Measurements from ENCODE around the gene PRR16. TPM values are rescaled to one million over a fixed set of nuclear protein-coding genes. Genes with fewer than 3 reads are reported as not detected.
"Not testable (repeated sequence)": the region's sequence is repeated elsewhere in the genome, so short reads cannot be mapped to it uniquely, and the experiment has no call there.

The PRR16 gene
- total RNA-seq, 1 experiment from 2014 or later, result 0.42 TPM

DNA sequence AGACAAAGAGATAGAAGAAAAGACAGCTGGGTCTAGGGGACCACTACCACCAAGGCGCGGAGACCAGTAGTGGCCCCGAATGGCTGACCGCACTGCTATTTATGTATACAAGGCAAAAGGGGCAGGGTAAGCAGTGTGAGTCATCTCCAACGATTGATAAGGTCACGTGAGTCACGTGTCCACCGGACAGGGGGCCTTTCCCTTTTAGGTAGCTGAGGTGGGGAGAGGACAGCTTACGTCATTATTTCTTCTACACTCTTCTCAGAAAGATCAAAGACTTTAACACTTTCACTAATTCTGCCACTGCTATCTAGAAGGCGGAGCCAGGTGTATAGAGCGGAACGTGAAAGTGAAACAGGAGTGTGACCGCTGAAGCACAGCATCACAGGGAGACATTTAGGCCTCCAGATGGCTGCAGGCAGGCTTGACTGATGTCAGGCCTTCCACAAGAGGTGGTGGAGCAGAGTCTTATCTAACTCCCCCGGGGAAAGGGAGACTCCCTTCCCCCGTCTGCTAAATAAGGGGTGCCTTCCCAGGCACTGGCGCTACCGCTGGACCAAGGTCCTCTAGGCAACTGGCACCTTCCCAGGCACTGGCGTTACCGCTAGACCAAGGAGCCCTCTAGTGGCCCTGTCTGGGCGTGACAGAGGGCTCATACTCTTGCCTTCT lies 6.1 kb upstream of the PRR16 start:
- Mint-ChIP-seq H3K27me3 (ENCODE audit: low read depth) (peaks cover 14% of the 10 kb centered on the region), H3K36me3 (no peaks in the 10 kb centered on the region; the same call in 1 of the 2 replicates), H3K4me3 (no peak overlapping the region), H3K27ac (no peak overlapping the region), H3K9me3 (peaks cover 10% of the 10 kb centered on the region), H3K4me1 (peaks cover 6% of the 10 kb centered on the region)
- TF ChIP-seq, protein P1, sequence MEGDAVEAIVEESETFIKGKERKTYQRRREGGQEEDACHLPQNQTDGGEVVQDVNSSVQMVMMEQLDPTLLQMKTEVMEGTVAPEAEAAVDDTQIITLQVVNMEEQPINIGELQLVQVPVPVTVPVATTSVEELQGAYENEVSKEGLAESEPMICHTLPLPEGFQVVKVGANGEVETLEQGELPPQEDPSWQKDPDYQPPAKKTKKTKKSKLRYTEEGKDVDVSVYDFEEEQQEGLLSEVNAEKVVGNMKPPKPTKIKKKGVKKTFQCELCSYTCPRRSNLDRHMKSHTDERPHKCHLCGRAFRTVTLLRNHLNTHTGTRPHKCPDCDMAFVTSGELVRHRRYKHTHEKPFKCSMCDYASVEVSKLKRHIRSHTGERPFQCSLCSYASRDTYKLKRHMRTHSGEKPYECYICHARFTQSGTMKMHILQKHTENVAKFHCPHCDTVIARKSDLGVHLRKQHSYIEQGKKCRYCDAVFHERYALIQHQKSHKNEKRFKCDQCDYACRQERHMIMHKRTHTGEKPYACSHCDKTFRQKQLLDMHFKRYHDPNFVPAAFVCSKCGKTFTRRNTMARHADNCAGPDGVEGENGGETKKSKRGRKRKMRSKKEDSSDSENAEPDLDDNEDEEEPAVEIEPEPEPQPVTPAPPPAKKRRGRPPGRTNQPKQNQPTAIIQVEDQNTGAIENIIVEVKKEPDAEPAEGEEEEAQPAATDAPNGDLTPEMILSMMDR (IDR thresholded peaks at IDR 0.05), result peak; percentile 74
- TF ChIP-seq ZNF232 (CRISPR knock-in tag; IDR thresholded peaks at IDR 0.05) (no peak), OVOL2 (CRISPR knock-in tag; IDR thresholded peaks at IDR 0.05; ENCODE audit: borderline replicate concordance) (no peak), NR3C1 (CRISPR knock-in tag; conservative IDR thresholded peaks at IDR 0.05; ENCODE audit: low read depth) (no peak)
- TF ChIP-seq, protein P2, sequence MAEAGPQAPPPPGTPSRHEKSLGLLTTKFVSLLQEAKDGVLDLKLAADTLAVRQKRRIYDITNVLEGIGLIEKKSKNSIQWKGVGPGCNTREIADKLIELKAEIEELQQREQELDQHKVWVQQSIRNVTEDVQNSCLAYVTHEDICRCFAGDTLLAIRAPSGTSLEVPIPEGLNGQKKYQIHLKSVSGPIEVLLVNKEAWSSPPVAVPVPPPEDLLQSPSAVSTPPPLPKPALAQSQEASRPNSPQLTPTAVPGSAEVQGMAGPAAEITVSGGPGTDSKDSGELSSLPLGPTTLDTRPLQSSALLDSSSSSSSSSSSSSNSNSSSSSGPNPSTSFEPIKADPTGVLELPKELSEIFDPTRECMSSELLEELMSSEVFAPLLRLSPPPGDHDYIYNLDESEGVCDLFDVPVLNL (CRISPR knock-in tag; IDR thresholded peaks at IDR 0.05; ENCODE audit: borderline replicate concordance, low read depth), result no peak
- DNase-seq (ENCODE audit: low spot score) (peak; percentile 81), ATAC-seq (peak; percentile 67)
- CTCF ChIA-PET, result interaction anchor here (0.6 to 1.0 kb wide), 4 partner anchors 11 to 220 kb away, joined by 3 to 5 read pairs (median 4); no protein-coding TSS in a partner anchor
- POLR2A ChIA-PET, result no interaction called here

DNA sequence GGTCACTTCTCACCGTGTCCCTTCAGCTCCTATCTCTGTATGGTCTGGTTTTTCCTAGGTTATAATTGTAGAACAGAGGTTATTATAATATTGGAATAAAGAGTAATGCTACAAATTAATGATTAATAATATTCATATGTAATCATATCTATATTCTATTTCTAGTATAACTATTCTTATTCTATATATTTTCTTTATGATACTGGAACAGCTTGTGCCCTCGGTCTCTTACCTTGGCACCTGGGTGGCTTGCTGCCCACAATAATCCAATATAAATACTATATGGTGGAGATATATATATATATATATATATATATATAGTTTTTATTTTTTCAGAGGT lies 5.6 kb upstream of the PRR16 start:
- H3K4me3 Mint-ChIP-seq; POLR2A ChIA-PET; H3K4me1 Mint-ChIP-seq; H3K36me3 Mint-ChIP-seq; H3K27ac Mint-ChIP-seq; DNase-seq (ENCODE audit: low spot score); ATAC-seq: not testable (repeated sequence)
- H3K27me3 Mint-ChIP-seq (ENCODE audit: low read depth), result peaks cover 19% of the 10 kb centered on the region
- CTCF ChIA-PET, result interaction anchor here (0.6 to 1.0 kb wide), 4 partner anchors 11 to 220 kb away, joined by 3 to 5 read pairs (median 4); no protein-coding TSS in a partner anchor
- H3K9me3 Mint-ChIP-seq, result peaks cover 10% of the 10 kb centered on the region
- TF ChIP-seq, protein P1 (IDR thresholded peaks at IDR 0.05), result peak; percentile 4; the same call in 1 of the 2 replicates

DNA sequence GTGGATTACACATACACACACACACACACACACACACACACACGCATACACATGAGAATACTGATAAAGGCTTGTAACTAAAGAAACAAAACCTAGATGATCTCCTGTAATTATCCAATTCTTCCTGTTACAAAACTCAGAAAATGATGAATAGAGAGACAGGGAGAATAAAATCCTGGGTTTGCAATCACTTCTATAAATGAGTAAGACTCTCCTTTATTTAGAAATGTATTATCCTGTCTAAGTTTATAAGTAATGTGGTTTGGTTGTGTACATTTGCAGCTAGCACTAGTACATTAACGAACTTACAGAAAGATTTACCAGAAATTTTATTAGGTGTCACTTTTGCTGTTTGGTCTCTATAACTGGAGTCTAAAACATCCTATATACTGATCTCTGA lies 2.8 kb upstream of the PRR16 start:
- ChIA-PET POLR2A (no interaction called here), CTCF (no interaction called here)
- Mint-ChIP-seq H3K27ac (no peak overlapping the region), H3K4me3 (no peak overlapping the region), H3K9me3 (peaks cover 10% of the 10 kb centered on the region), H3K4me1 (peaks cover 13% of the 10 kb centered on the region), H3K36me3 (no peaks in the 10 kb centered on the region; the same call in 1 of the 2 replicates), H3K27me3 (ENCODE audit: low read depth) (peaks cover 44% of the 10 kb centered on the region)
- TF ChIP-seq, protein P3, sequence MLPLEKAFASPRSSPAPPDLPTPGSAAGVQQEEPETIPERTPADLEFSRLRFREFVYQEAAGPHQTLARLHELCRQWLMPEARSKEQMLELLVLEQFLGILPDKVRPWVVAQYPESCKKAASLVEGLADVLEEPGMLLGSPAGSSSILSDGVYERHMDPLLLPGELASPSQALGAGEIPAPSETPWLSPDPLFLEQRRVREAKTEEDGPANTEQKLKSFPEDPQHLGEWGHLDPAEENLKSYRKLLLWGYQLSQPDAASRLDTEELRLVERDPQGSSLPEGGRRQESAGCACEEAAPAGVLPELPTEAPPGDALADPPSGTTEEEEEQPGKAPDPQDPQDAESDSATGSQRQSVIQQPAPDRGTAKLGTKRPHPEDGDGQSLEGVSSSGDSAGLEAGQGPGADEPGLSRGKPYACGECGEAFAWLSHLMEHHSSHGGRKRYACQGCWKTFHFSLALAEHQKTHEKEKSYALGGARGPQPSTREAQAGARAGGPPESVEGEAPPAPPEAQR (CRISPR knock-in tag; IDR thresholded peaks at IDR 0.05), result no peak
- TF ChIP-seq, protein P4, sequence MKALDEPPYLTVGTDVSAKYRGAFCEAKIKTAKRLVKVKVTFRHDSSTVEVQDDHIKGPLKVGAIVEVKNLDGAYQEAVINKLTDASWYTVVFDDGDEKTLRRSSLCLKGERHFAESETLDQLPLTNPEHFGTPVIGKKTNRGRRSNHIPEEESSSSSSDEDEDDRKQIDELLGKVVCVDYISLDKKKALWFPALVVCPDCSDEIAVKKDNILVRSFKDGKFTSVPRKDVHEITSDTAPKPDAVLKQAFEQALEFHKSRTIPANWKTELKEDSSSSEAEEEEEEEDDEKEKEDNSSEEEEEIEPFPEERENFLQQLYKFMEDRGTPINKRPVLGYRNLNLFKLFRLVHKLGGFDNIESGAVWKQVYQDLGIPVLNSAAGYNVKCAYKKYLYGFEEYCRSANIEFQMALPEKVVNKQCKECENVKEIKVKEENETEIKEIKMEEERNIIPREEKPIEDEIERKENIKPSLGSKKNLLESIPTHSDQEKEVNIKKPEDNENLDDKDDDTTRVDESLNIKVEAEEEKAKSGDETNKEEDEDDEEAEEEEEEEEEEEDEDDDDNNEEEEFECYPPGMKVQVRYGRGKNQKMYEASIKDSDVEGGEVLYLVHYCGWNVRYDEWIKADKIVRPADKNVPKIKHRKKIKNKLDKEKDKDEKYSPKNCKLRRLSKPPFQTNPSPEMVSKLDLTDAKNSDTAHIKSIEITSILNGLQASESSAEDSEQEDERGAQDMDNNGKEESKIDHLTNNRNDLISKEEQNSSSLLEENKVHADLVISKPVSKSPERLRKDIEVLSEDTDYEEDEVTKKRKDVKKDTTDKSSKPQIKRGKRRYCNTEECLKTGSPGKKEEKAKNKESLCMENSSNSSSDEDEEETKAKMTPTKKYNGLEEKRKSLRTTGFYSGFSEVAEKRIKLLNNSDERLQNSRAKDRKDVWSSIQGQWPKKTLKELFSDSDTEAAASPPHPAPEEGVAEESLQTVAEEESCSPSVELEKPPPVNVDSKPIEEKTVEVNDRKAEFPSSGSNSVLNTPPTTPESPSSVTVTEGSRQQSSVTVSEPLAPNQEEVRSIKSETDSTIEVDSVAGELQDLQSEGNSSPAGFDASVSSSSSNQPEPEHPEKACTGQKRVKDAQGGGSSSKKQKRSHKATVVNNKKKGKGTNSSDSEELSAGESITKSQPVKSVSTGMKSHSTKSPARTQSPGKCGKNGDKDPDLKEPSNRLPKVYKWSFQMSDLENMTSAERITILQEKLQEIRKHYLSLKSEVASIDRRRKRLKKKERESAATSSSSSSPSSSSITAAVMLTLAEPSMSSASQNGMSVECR (CRISPR knock-in tag; IDR thresholded peaks at IDR 0.05; ENCODE audit: borderline replicate concordance), result no peak
- TF ChIP-seq TP53 (CRISPR knock-in tag; IDR thresholded peaks at IDR 0.05) (no peak), FOXP1 (CRISPR knock-in tag; IDR thresholded peaks at IDR 0.05; ENCODE audit: borderline replicate concordance) (no peak), NFATC4 (CRISPR knock-in tag; IDR thresholded peaks at IDR 0.05) (no peak), SMAD4 (CRISPR knock-in tag; IDR thresholded peaks at IDR 0.05) (no peak), TEAD1 (CRISPR knock-in tag; IDR thresholded peaks at IDR 0.05) (no peak), GRHL2 (CRISPR knock-in tag; IDR thresholded peaks at IDR 0.05; ENCODE audit: insufficient replicate concordance, severe bottlenecking) (no peak)
- no peak for DNase-seq (ENCODE audit: low spot score)
- no peak for ATAC-seq

Data from WTC11 (cell line).